HG03139 (cell line): ENCODE results near the gene SOX11.
"Not testable (repeated sequence)": the region's sequence is repeated elsewhere in the genome, so short reads cannot be mapped to it uniquely, and the experiment has no call there.

Experiments used
- ATAC-seq: cut with Tn5 transposase; IDR thresholded peaks from one replicate; pipeline ENCODE4 v1.9.1; 2021; ENCODE audit not compliant: unreplicated experiment

SOX11 gene

DNA sequence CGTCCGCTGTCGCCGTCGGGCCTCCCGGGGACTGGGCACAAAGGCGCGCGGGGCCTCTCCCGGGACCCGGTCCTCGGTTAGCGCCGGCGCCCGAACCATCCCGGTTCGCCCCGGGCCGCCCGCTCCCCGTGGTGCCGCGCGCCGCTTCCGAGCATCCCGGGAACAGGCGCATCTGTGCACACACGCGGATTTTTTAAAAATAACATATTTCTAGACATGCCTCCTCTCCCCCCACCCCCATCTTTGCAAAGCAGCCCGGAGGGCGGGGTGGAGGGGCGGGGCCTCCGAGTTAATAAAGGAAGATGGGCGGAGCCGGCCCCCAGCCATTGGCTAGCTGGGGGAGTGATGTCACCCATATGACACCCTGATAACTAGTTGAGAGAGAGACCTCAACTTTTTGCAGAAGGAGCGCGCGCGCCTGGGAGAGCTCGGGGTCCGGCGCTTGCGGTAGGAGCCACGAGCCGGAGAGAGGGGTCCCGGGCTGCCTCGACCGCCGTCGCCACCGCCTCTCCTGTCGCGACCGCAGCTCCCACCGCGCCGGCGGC lies at the start of gene SOX11:
Gene SOX11, plus strand, starts transcription at position 400 of the 545 bp plus-strand sequence. CDS start 338 bp downstream, outside the sequence.
- ATAC-seq, result no peak

DNA sequence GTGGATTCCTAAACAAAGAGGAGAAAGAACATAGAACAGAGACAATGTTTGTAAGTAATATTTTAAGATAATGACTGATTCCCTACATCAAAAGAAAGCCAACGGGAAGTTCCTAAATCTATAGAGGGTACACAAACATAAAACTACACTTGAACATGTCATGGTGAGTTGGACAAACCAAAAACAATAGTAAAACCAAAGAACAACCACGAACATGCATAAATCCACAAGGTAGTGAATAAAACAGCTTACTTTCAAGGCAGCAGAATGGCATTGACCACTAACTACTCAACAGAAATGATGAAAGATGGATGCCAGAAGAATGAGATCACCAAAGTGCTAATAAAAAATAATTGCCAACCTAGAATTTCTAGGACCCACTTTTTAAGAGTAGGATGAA lies 39.5 kb upstream of the SOX11 start:
- not testable (repeated sequence) for ATAC-seq

DNA sequence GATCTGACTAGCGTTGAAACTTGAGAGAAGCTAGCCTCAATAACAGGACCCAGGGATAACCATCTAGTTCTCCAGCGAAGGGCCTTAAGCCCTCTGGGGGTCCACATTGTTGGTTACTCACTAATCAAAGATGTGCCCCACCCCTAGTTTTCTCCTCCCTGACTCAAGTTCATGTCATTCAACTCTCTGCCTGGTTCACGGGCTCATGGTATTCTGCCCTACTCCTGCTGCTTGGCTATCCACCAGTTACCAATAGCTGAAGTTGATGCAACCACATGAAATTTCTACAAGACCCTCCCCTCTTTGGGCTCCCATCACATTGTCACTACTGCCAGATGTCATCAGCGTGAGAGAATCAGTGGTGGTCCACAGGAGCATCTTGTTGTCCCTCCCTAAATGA lies 38.4 kb upstream of the SOX11 start:
- ATAC-seq, result not testable (repeated sequence)

DNA sequence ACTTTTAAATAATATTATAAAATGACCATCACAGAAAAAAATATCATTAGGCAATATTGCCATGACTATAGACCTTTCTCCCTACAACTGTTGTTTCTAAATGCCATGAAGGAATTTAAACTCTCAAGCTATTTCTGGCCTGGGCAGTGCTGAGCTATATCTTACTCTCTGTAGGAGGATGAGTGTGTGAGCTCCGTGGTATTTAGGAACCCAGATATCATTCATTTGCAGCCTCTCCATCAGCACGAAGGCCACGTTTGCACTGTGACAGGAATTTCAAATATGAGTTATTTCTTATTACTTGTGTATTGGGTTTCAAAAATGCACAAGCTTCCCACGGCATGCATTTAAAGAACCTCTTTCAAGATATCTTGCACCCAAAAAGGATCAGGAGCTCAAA lies 35.0 kb upstream of the SOX11 start:
- ATAC-seq, result no peak

DNA sequence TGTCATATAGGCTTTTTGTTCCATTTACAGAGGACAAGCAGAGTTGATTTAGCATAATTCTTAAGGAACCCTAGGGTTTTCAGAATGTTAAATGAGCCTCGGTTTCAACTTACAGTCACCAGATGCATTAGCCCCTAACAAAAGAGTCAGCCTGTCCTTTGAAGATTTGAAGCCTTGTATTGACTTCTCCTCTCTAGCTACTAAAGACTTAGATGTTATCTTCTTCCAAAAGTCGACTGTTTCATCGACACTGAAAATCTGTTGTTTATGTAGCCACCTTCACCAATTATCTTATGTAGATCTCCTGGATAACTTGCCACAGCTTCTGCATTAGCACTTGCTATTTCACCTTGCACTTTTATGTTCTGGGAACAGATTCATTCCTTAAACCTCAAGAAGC lies 31.6 kb upstream of the SOX11 start:
- no peak for ATAC-seq

DNA sequence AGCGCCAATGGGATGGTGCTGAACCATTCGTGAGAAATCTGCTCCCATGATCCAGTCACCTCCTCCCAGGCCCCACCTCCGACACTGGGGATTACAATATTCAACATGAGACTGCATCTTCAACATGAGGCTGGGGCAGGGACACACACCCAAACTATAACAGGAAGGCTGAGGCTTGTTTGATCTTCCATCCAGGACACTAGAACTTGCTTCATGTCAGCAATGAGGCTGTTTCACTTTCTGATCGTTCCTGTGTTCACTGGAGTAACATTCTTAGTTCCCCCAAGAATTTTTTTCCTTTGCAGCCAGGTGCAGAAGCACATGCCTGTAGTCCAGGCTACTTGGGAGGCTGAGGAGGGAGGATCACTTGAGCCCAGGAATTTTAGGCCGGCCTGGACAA lies 30.8 kb upstream of the SOX11 start:
- ATAC-seq, result no peak

DNA sequence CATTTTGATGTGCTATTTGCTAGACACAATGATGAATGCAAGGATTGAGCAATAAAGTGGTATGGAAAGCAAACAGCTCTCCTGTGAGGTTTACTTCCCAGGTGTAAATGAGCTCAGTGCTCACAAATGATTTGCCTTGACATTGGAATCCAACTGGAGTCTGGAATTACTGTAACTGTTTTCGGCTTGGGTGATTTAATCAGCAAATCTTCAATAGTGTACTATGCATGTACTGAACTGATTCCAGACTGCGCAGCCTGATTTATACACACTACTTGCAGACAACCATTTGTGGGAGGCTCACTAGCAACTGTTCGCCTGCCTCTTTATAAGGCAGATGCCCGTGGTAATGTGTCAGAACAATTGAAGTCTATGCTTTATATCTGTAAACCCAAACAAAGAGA lies 27.9 kb upstream of the SOX11 start:
- no peak for ATAC-seq

DNA sequence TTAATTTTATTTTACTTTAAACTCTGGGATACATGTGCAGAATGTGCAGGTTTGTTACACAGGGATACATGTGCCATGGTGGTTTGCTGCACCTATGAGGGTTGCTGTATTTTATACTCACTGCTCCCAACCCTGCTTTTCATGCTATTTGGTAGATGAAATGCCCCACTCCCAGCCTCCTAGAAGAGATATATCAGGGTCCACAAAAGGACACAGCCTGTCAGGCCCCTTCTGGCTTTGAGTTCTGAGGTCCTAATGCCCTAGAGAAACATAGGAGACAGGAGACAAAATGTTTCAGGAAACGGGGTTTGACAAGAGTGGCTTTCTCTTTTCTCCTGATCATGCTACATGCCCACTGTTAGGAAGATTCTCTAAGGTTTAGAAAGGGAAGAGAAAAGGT lies 27.1 kb upstream of the SOX11 start:
- no peak for ATAC-seq

DNA sequence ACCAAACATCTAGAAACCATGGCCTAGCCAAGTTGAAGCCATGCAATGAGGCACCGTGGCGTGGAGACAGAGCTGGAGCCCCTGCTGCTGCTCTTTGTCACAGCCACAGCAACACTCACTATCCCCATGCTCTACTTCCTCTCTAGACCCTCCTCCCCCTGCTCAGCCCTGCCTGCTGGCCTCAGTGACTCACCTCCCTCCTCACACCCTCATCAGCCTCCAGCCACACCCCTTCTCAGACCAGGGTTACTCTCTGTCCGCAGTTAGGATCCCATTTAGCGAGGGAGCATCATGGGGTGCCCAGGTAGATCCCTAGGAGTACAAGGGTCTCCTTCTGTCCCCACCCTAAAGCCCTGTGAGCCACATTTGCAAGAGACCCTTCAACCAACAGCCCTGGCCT lies 25.4 kb upstream of the SOX11 start:
- no peak for ATAC-seq

DNA sequence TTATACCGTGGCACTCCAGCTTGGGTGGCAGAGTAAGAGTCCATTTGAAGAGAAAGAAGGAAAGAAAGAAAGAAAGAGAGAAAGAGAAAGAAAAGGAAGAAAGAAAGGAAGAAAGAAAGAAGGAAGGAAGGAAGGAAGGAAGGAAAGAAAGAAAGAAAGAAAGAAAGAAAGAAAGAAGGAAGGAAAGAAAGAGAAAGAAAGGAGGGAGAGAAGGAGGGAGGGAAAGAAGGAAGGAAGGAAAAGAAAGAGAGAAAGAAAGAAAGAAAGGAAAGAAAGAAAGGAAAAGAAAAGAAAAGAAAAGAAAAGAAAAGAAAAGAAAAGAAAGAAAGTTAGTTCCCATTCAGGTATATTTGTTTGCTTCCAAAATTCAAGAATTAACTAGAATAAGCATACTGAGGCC lies 24.5 kb upstream of the SOX11 start:
- ATAC-seq, result not testable (repeated sequence)

DNA sequence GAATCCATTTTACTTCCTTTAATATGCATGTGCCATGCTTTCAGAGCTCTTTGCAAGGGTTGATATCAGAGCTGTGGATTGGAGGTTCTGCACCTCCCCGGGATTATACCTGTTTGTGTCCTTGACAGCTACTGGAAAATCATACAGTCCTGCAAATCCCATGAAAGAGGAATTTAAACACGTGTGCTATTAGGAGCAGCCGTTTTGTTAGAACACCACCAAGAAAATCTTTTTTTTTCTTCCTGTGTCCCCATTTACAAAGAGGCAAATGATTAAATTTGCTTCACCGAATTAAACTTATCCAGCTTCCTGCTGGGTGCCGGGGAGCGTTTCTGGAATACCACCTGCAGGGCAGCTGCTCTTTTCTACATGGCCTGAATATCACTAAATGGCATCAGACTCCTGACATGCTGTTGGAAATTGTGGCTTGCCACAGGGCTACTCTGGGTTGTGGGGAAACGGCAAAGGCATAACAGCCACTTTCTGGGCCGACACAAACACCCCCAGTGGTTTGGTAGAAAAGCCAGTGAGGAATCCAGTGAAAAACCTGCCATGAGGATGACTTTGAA lies 23.4 kb upstream of the SOX11 start:
- no peak for ATAC-seq

DNA sequence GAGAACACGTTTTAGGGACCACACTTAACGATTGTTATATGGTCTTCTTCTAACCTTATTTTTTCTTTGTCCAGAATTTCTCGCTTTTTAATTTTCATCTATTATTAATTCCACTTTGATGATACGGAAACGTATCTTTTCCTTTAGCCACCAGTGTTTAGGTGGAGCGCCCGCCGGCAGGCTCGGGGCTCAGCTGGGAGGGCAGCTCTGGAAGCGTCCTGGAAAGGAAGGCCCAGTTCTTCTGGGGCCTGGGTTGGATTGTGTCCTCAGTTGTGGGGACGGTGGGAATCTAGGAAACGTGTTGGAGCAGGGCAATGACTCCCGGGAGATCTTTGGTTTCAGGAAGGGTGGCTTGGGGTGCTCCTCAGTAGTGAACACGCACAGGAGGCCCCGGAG lies 19.4 kb upstream of the SOX11 start:
- ATAC-seq, result no peak

DNA sequence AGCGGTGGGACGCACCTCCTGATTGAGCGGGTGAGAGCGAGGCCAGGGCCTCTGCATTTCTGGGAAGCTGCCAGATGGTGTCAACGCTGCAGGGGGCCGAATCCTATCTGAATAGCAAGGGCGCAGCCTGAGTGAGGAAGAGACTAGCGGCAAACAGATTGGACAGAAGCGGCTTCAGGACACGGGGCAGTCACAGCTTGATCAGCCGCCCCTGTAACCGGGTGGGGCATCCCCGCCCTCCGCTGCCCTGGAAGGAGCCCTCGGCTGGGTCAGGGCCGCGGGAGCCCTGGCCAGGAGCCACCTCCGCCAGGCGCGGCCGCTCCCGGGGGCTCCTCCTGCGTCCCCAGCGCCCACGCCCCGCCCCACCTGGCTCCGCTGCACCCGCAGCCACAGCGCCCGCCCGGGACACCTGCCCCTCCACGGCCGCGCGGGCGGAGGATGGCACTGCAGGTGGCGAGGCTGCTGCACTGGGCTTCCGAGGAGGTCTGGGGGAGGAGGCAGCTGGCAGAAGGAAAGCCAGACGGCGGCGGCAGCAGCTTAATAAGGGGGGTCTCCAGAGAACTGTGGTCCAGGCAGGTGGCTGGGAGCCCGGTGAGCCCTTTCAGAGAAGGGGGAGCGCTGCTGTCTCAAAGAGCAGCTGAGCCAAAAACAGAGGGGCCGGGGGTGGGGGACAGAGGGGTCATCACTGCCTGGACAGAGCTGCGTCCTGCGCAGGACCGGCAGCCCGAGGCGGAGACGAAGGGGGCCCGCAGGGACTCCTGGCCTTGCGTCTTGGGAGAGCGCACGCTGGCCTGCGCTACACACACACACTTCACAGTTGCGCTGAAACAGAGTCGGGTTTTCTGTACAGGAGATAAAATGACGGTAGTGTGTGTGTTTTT lies 18.8 kb upstream of the SOX11 start:
- no peak for ATAC-seq

DNA sequence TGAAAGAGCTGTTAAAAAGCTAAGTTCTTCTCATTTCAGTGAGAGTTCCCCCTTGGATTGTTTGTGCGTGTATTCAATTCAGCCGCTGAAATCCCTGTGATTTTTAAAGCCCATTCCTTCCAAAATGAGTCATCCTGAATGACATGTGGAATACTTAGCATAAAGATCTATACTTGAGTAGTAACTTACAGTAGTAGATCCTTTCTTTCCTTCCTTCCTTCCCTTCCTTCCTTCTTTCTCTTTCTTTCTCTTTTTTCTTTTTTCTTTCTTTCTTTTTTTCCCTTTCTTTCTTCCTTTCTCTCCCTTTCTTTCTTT lies 18.2 kb upstream of the SOX11 start:
- ATAC-seq, result no peak

DNA sequence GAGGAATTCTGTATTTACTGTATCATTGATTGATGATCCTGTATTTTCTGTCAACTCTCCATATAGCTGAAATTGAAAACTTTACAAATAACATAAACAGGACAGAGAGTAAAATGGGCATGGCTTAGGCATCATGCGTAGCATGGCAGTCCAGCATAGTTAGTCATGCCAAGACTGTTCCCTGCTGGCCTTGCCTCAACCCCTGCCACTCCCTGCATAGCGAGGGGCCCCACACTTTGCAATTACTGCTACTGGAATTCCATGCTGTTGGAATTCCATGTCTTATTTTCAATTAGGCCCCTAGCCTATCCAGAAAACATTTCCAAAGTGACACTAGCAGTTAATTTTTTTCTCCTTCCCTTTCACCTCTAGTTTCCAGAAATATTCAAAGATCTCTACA lies 15.1 kb upstream of the SOX11 start:
- ATAC-seq, result no peak

DNA sequence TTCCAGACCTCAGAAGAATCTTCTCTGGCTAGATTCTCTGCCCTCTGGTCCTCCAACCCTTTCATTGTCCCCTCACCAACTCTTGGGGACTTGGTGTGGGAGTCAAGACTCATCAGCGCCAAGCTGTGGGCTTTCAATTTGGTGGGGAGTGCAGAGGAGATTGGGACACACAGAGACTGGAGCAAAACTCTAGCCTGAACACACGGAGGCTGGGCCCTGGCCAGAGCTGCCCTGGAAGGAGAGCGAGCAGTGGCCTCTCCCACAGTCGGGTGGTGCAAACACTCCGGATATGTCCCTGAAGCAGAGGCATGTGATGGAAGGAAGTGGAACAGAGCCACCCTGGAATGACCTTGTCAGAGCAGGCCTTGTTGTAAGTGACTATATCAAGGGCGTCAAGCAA lies 8.7 kb upstream of the SOX11 start:
- no peak for ATAC-seq

DNA sequence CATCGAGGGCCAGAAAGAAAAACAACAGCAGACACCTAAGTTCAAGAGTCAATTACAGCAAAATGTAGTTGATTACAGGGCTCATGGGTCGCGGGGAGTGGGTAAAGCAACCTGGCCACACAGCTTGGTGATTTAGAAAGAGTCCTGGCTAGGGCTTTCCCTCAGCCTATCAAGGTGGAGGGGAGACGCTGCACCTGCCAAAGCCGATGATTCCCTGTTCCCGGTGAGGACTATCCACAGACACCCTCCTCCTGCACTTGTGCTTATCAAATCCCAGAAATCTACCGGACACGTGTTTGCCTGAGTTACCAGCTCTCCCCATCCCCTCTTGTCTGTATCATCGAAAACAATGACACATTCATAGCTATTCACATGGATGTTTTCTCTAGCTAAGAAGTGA lies 7.0 kb upstream of the SOX11 start:
- no peak for ATAC-seq

DNA sequence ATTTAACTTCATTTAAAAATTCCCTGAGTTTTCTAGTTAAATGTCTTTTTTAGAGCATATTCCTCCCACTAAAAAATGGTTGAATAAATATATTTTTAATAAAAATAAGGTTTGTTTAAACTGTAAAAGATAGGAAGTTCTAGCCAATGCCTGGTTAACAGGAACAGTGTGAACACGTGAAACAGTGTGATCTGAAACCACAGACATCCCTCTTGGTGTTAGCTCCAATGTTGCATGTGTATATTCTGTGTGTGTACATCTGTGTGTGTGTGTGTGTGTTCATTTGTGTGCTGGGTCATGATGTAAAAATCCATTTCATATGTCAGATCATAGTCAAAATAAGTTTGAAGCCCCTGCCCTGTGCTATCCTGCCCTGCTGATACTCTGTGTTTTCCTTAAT lies 6.1 kb upstream of the SOX11 start:
- ATAC-seq, result no peak

DNA sequence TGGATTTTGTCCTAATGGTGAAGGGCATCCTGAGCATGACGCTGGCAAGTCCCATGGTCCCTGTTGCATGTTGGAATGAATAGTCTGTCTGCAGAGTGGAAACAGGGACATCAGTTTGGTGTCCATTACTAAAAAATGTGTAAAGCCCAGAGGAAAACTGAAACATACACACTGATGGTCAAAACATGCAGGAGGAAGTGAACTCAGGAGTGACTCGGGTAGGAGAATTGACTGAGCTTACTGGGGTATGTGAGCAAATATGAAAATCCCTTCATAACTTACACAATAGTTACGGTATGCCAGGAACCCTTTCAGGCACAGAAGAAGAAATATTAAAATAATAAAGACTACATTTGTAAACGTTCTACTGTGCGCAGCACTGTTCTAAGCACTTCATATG lies 5.6 kb upstream of the SOX11 start:
- no peak for ATAC-seq

DNA sequence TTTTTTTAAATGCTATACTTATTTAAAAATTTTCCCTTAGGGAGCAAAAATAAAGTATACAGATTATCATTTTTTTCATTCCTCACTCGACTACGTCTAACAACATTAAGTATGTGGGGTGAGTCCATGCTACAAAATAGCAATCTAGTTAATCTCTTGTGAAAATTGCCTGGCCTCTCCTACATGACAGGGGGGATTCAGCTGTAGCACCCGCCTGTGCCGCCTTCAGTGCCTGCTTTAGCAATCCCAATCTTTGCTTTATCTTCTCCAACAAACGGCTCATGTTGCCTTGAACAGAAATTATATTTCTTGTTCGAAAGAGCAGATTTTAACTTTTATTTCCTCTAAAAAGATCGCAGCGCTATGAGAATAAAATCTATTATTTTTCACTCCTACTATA lies 2.4 kb upstream of the SOX11 start:
- ATAC-seq, result no peak

DNA sequence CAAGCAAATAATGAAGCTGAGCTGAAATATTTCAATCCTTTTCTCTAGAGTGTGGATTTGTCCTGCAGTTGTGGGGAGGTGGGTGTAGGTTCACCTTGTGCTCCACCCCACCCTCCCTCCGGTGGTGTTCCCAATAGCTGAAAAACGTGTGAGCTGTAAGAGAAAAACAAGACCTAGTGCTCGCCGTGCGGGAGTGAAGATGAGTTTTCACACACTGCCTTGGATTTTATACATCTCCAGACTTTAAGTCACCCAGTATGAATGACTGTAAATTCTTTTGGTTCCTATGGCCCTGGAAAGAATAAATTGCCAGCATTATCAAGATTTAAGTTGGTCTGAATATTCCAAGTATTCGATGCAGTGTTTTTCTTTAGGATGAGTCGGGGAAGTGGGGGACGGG lies 1.9 kb upstream of the SOX11 start:
- ATAC-seq, result no peak

DNA sequence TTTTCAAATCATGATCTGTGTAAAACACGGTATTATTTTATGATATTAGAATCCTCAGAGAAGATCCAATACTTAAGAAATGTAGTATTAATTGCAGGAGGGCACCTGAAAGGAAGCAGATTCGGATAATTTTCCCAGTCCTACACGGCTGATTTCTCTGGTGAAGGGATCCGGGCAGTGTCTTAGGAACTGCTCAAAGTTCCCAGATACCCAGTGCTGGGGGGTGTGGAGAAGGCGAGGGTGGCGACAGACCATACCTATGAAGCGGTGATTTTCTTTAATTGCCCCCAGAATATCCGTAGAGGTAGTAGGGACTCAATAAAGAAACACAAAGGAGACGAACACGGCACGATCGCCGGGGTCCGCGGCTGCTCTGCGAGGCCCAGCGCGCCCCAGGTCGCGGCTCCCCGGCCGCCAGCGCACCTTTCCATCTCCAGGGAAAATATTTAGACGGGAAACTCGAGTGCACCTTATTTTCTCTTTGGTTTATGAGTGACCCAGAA lies 1.4 kb upstream of the SOX11 start:
- ATAC-seq, result no peak
